Measurements from ENCODE around the gene GBP3. TPM values are rescaled to one million over a fixed set of nuclear protein-coding genes. Genes with fewer than 3 reads are reported as not detected.

The GBP3 gene, protein sequence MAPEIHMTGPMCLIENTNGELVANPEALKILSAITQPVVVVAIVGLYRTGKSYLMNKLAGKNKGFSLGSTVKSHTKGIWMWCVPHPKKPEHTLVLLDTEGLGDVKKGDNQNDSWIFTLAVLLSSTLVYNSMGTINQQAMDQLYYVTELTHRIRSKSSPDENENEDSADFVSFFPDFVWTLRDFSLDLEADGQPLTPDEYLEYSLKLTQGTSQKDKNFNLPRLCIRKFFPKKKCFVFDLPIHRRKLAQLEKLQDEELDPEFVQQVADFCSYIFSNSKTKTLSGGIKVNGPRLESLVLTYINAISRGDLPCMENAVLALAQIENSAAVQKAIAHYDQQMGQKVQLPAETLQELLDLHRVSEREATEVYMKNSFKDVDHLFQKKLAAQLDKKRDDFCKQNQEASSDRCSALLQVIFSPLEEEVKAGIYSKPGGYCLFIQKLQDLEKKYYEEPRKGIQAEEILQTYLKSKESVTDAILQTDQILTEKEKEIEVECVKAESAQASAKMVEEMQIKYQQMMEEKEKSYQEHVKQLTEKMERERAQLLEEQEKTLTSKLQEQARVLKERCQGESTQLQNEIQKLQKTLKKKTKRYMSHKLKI
- polyA plus RNA-seq (2012; rRNA removed): 8.5 and 13.7 TPM in 2 replicates
- 10.7 and 11.7 TPM in 2 replicates for polyA plus RNA-seq (2012; cell fraction: cytosol; rRNA removed)
- polyA plus RNA-seq (2012; cell fraction: nucleus; rRNA removed): 10.6 and 18.9 TPM in 2 replicates

DNA sequence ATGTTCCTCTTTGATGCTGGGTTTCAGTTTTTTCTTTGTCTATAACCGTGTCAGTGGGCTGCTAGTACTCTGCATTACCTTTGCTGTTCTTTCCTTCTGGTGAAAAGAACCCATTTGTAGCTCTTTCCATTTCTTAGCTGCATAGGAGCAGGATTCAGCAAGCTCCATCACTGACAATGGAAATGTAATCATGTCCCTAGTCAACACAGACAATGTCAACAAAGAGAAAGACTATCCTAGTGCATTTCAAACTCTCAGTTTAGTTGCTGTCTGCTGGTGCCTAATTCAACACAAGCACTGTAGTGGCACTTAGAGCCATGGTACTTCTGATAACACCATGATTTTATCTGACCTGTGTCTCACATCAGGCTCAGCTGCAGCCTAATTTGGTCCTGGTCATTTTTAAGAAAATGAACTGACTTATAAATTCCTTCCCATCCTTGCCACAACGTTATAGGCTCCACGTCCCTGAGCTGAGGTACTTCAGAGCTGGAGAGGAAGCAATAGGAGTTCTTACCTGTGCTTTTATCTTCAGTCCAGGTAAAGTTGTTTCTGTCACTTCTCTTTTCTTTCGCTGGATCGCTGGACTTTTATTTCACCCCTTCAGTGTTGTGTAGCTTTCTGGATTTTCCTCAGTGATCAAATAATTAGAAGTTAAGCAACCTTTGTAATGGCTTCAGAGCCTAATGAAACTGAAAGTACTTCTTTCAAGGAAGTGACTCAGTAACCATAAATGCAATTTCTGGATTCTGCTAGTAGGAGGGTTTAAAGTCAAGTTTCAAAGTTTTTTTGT is at the start of gene GBP3:
Gene GBP3 (minus strand): TSS at position 700 of the 793 bp plus-strand sequence. CDS start 2,145 bp downstream, outside the sequence.
- Histone ChIP-seq H3K9me2 (no peaks in the 10 kb centered on the region), H3K79me2 (ENCODE audit: insufficient read depth) (peaks cover 25% of the 10 kb centered on the region), H3K9ac (peak within 1 kb of the TSS; percentile 70), H2AFZ (ENCODE audit: low read depth) (peak within 1 kb of the TSS; percentile 83), H4K20me1 (ENCODE audit: insufficient read depth) (no peaks in the 10 kb centered on the region), H3K27me3 (ENCODE audit: insufficient read depth) (no peaks in the 10 kb centered on the region), H3K4me1 (ENCODE audit: control insufficient read depth in 1 of 2, insufficient read depth in 2 of 2, low read depth in 1 of 2, low read length in 1 of 2) (no peaks in the 10 kb centered on the region; a peak in 1 of 4 replicates), H3K4me2 (peak within 1 kb of the TSS; percentile 69), H3K36me3 (replicated peaks in 1 of 2; ENCODE audit: control insufficient read depth in 1 of 2, insufficient read depth in 2 of 2, low read length in 1 of 2) (peaks cover 4 to 23% of the 10 kb centered on the region in 2 experiments), H3K4me3 (ENCODE audit: low read depth in 2 of 2, low read length in 1 of 2) (peak within 1 kb of the TSS; percentile 57 to 68), H3K9me3 (0 out of 2 replicates have a peak, but pooled peaks cover 6% of the 10 kb centered on the region), H3K27ac (ENCODE audit: low read depth in 2 of 2, low read length in 1 of 2) (peak within 1 kb of the TSS; percentile 74 to 76), H3F3A (replicated peaks; ENCODE audit: insufficient read depth) (no peaks in the 10 kb centered on the region)
- peak; percentile 52 for TF ChIP-seq JUND (IDR thresholded peaks at IDR 0.05)
- TF ChIP-seq FOXJ3 (CRISPR knock-in tag; IDR thresholded peaks at IDR 0.05): no peak
- TF ChIP-seq TCF12 (IDR thresholded peaks at IDR 0.05): no peak
- TF ChIP-seq NRF1 (IDR thresholded peaks at IDR 0.05; ENCODE audit: low read depth, low read length): no peak
- TF ChIP-seq ELF1 (IDR thresholded peaks at IDR 0.05): peak; percentile 25; the same call in 1 of the 2 replicates
- TF ChIP-seq GABPA (IDR thresholded peaks at IDR 0.05; ENCODE audit: low read depth): no peak
- TF ChIP-seq, protein P1, sequence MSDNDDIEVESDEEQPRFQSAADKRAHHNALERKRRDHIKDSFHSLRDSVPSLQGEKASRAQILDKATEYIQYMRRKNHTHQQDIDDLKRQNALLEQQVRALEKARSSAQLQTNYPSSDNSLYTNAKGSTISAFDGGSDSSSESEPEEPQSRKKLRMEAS (IDR thresholded peaks at IDR 0.05; ENCODE audit: low read depth): 0 out of 2 replicates have a peak, but pooled peaks have one; percentile 26
- TF ChIP-seq PBX3 (IDR thresholded peaks at IDR 0.05): no peak
- TF ChIP-seq MXI1 (IDR thresholded peaks at IDR 0.05; ENCODE audit: low read depth, low read length): no peak
- no peak for TF ChIP-seq USF1 (IDR thresholded peaks at IDR 0.05; ENCODE audit: borderline replicate concordance, low read depth)
- TF ChIP-seq SIN3A (IDR thresholded peaks at IDR 0.05; ENCODE audit: borderline replicate concordance, low read depth, low read length): no peak
- no peak for TF ChIP-seq NFIC (IDR thresholded peaks at IDR 0.05; ENCODE audit: borderline replicate concordance)
- TF ChIP-seq EZH2phosphoT487 (IDR thresholded peaks at IDR 0.05; ENCODE audit: borderline replicate concordance, low read depth): no peak
- TF ChIP-seq FOXM1 (IDR thresholded peaks at IDR 0.05; ENCODE audit: low read depth): no peak
- no peak; the same call in 1 of the 2 replicates for TF ChIP-seq TAF1 (IDR thresholded peaks at IDR 0.05; ENCODE audit: borderline replicate concordance, low read depth, low read length)
- TF ChIP-seq FOSL2 (IDR thresholded peaks at IDR 0.05; ENCODE audit: borderline replicate concordance, low read depth): peak; percentile 57; the same call in 1 of the 2 replicates
- TF ChIP-seq EP300 (IDR thresholded peaks at IDR 0.05; ENCODE audit: borderline replicate concordance in 1 of 2, low read depth in 1 of 2, low read length in 1 of 2): 0 out of 4 replicates have a peak, but pooled peaks of 1 of the 2 experiments have one; percentile 11
- TF ChIP-seq POLR2AphosphoS5 (IDR thresholded peaks at IDR 0.05; ENCODE audit: low read depth, low read length): peak; percentile 43; the same call in 1 of the 2 replicates
- peak; percentile 36; the same call in 1 of the 2 replicates for TF ChIP-seq YY1 (IDR thresholded peaks at IDR 0.05; ENCODE audit: low read depth)
- no peak for TF ChIP-seq TEAD4 (IDR thresholded peaks at IDR 0.05; ENCODE audit: borderline replicate concordance, insufficient read depth)
- no peak for TF ChIP-seq RCOR1 (IDR thresholded peaks at IDR 0.05; ENCODE audit: low read length)
- TF ChIP-seq, protein P2, sequence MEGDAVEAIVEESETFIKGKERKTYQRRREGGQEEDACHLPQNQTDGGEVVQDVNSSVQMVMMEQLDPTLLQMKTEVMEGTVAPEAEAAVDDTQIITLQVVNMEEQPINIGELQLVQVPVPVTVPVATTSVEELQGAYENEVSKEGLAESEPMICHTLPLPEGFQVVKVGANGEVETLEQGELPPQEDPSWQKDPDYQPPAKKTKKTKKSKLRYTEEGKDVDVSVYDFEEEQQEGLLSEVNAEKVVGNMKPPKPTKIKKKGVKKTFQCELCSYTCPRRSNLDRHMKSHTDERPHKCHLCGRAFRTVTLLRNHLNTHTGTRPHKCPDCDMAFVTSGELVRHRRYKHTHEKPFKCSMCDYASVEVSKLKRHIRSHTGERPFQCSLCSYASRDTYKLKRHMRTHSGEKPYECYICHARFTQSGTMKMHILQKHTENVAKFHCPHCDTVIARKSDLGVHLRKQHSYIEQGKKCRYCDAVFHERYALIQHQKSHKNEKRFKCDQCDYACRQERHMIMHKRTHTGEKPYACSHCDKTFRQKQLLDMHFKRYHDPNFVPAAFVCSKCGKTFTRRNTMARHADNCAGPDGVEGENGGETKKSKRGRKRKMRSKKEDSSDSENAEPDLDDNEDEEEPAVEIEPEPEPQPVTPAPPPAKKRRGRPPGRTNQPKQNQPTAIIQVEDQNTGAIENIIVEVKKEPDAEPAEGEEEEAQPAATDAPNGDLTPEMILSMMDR (IDR thresholded peaks at IDR 0.05): no peak
- ChIA-PET POLR2A (no interaction called here), CTCF (interaction anchor here (1.0 to 1.8 kb wide), 2 partner anchors 63 to 336 kb away, joined by 4 to 6 read pairs; no protein-coding TSS in a partner anchor)
- WGBS (ENCODE audit: low lambda C conversion rate): 17% methylated on average over 5 of the region's 5 CpGs
- DNase-seq: no peak

All from SK-N-SH (cell line).